Stimulated activated CD4-positive, alpha-beta T cell treated with anti-CD3 and anti-CD28 coated beads, TNF-alpha, amount 100 ng/mL, for 48 hours (primary cell): ENCODE measurements around the gene ISCU.

Experiments
- DNase-seq, 3 donors: peaks; one replicate each; pipeline ENCODE4 v3.0.0-alpha.2; 2020; ENCODE audit warnings: low read depth in 3 of 3

Gene ISCU

GRCh38 chr12:108562348-108563135 lies at the start of gene ISCU:
Gene ISCU (plus strand): TSS chr12:108562596. CDS start chr12:108562623, 27 bp downstream.
- DNase-seq = peak; percentile 97 to 99 (median 98)

- no peak for DNase-seq
These were observed 47.9 kb upstream of the ISCU start for GRCh38 chr12:108514468-108514972.

- peak; percentile 99 to 100 (median 99) for DNase-seq
These were observed 47.2 kb upstream of the ISCU start, which contains the start of gene FICD for GRCh38 chr12:108514973-108515814. Gene FICD (plus strand): TSS chr12:108515277. CDS start chr12:108516973, 1,696 bp downstream.

- no peak for DNase-seq
These were observed 46.5 kb upstream of the ISCU start for GRCh38 chr12:108515916-108516315.

- DNase-seq = no peak
These were observed 45.7 kb upstream of the ISCU start for GRCh38 chr12:108516511-108517275.

GRCh38 chr12:108517288-108518100 lies 44.9 kb upstream of the ISCU start:
- DNase-seq = no peak

- DNase-seq = no peak
These were observed 44.2 kb upstream of the ISCU start for GRCh38 chr12:108518101-108518715.

GRCh38 chr12:108518716-108519496 lies 43.5 kb upstream of the ISCU start:
- DNase-seq = no peak

- DNase-seq = no peak
These were observed 42.8 kb upstream of the ISCU start for GRCh38 chr12:108519558-108519957.

- no peak for DNase-seq
These were observed 39.0 kb upstream of the ISCU start for GRCh38 chr12:108523365-108523764.

- no peak for DNase-seq
These were observed 36.7 kb upstream of the ISCU start for GRCh38 chr12:108525681-108526080.

- no peak for DNase-seq
These were observed 35.8 kb upstream of the ISCU start for GRCh38 chr12:108526482-108527165.

- no peak for DNase-seq
These were observed 35.3 kb upstream of the ISCU start for GRCh38 chr12:108527166-108527496.

GRCh38 chr12:108530161-108530560 lies 32.2 kb upstream of the ISCU start:
- no peak for DNase-seq

GRCh38 chr12:108531929-108532848 lies 30.2 kb upstream of the ISCU start:
- DNase-seq = no peak

- no peak for DNase-seq
These were observed 24.2 kb upstream of the ISCU start for GRCh38 chr12:108538146-108538545.

GRCh38 chr12:108538616-108539195 lies 23.7 kb upstream of the ISCU start:
- DNase-seq = no peak

GRCh38 chr12:108542320-108542719 lies 20.1 kb upstream of the ISCU start:
- no peak for DNase-seq
